ENCODE measurements around the gene SUGCT.
"Not testable (repeated sequence)": the region's sequence is repeated elsewhere in the genome, so short reads cannot be mapped to it uniquely, and the experiment has no call there.

SUGCT gene

DNA sequence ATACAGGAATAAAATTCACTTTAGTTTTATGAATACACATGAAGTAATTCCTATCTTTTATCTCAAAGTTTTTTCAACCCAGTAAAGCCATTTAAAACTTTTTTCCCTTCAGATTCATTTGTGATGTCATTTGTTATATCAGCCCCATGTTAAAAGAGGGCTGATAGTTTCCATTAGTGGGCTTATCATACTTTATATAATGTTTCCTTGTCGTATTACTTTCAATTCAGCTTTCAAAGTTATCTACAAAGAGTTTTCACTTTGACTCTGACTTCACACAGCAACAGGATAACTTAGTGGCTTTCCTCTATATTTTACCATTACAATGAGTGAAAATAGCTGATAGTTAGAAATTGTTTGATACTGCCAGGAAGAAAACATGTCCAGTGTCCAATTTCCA lies 484.8 kb downstream of the SUGCT start:
- H3K9me3 ChIP-seq (ENCODE audit: control insufficient read depth, insufficient read depth, low read length), result no peaks in the 10 kb centered on the region
- H3K9ac ChIP-seq (ENCODE audit: low read depth, low read length), result no peak overlapping the region
- H3K4me3 ChIP-seq (ENCODE audit: low read depth, low read length), result no peak overlapping the region
- no peaks in the 10 kb centered on the region for H3K27me3 ChIP-seq (ENCODE audit: control insufficient read depth, insufficient read depth, low read length)
- H3K4me1 ChIP-seq (ENCODE audit: control insufficient read depth, insufficient read depth, low read length), result no peaks in the 10 kb centered on the region
- no peaks in the 10 kb centered on the region for H3K36me3 ChIP-seq (ENCODE audit: control insufficient read depth, insufficient read depth, low read length)
- no peak overlapping the region for H3K27ac ChIP-seq (ENCODE audit: low read depth, low read length)

DNA sequence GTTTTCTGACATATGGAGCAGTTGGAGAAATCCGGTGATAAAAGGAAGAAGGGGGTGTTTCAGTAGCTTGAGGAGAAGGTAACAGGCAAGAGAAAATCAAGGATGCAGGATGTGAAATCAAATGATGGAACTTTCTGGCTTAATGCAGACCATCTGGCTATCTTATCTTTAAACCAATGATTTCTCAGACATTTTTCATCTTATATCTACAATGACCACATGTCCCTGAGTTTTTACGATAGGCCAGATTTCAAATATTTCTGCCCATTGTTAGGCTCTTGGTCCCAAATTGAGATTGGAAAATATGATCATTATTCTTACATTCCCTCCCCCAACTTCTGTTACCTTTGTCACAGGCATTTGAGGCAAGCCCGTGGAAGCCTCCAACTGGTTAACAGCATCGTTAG lies 486.8 kb downstream of the SUGCT start:
- Histone ChIP-seq H3K27ac (ENCODE audit: low read depth, low read length) (no peak overlapping the region), H3K36me3 (ENCODE audit: control insufficient read depth, insufficient read depth, low read length) (no peaks in the 10 kb centered on the region), H3K9me3 (ENCODE audit: control insufficient read depth, insufficient read depth, low read length) (no peaks in the 10 kb centered on the region), H3K4me3 (ENCODE audit: low read depth, low read length) (no peak overlapping the region), H3K27me3 (ENCODE audit: control insufficient read depth, insufficient read depth, low read length) (no peaks in the 10 kb centered on the region), H3K4me1 (ENCODE audit: control insufficient read depth, insufficient read depth, low read length) (no peaks in the 10 kb centered on the region; the same call in 1 of the 2 replicates), H3K9ac (ENCODE audit: low read depth, low read length) (no peak overlapping the region)

DNA sequence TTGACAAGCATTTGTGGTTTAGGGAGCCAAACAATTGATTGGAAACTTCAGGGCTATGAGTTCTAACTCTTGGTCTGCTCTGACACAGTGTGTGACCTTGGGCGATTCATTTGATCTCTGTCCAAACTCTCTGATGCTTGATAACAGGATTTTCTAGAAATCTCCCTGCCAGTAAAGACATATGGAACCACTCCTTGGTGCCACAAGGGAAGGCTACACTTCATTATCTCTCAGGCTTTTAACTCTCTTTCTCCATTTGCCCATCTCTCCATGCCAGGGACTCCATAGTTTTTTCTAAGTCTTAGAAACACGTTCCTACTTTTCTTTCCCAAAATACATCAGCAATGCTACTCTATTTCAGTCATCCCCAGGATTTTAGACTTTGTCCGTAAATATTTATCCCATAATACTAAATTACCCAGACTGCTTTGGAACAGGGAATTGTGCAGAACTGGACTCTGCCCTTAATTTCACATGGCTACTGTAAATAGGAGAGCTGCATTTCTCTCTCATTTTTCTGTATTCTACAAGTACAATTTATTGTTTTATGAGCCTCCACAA lies 488.2 kb downstream of the SUGCT start:
- Histone ChIP-seq H3K27me3 (ENCODE audit: control insufficient read depth, insufficient read depth, low read length) (no peaks in the 10 kb centered on the region), H3K4me1 (ENCODE audit: control insufficient read depth, insufficient read depth, low read length) (no peaks in the 10 kb centered on the region; the same call in 1 of the 2 replicates), H3K36me3 (ENCODE audit: control insufficient read depth, insufficient read depth, low read length) (no peaks in the 10 kb centered on the region), H3K9ac (ENCODE audit: low read depth, low read length) (no peak overlapping the region), H3K27ac (ENCODE audit: low read depth, low read length) (no peak overlapping the region), H3K9me3 (ENCODE audit: control insufficient read depth, insufficient read depth, low read length) (no peaks in the 10 kb centered on the region), H3K4me3 (ENCODE audit: low read depth, low read length) (no peak overlapping the region)

DNA sequence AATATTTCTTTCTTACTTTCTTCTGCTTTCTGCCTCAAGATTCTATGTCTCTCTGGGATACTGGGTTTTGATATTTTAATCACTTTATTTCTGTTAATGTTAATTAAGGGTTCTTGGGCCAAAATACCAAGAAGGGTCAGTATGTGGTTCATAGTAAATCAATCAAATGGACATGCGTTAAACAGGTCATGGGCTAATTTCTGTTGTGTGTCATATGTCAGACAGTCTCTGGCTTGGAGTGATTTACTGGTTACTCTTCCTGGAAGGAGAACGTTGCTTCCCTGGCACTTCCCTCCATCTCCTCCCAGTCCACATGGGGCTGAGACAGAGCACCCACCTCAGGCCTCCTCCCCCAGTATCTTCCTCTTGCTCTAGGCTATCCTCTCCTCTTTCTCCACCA lies 489.1 kb downstream of the SUGCT start:
- no peak overlapping the region for H3K27ac ChIP-seq (ENCODE audit: low read depth, low read length)
- no peaks in the 10 kb centered on the region; the same call in 1 of the 2 replicates for H3K4me1 ChIP-seq (ENCODE audit: control insufficient read depth, insufficient read depth, low read length)
- no peak overlapping the region for H3K9ac ChIP-seq (ENCODE audit: low read depth, low read length)
- H3K27me3 ChIP-seq (ENCODE audit: control insufficient read depth, insufficient read depth, low read length), result no peaks in the 10 kb centered on the region
- no peaks in the 10 kb centered on the region for H3K9me3 ChIP-seq (ENCODE audit: control insufficient read depth, insufficient read depth, low read length)
- H3K36me3 ChIP-seq (ENCODE audit: control insufficient read depth, insufficient read depth, low read length), result no peaks in the 10 kb centered on the region
- no peak overlapping the region for H3K4me3 ChIP-seq (ENCODE audit: low read depth, low read length)

DNA sequence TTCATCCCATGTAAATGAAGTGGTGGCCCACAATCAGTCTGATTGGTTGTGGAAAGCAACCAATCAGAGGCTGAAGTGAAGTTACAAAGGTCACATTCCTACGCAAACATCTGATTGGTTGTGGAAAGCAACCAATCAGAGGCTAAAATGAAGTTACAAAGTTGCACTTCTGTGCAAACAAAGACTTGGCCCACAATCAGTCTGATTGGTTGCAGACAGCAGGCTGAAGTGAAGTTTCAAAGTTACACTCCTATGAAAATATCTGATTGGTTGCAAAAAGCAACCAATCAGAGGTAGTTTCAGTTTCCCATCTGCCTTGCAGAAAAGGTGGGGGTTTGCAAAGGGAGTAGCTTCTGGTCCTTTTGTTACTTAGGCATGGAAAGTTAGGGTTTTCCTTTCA lies 492.6 kb downstream of the SUGCT start:
- H3K36me3 ChIP-seq (ENCODE audit: control insufficient read depth, insufficient read depth, low read length); H3K9ac ChIP-seq (ENCODE audit: low read depth, low read length); H3K4me1 ChIP-seq (ENCODE audit: control insufficient read depth, insufficient read depth, low read length); H3K27ac ChIP-seq (ENCODE audit: low read depth, low read length); H3K27me3 ChIP-seq (ENCODE audit: control insufficient read depth, insufficient read depth, low read length); H3K9me3 ChIP-seq (ENCODE audit: control insufficient read depth, insufficient read depth, low read length); H3K4me3 ChIP-seq (ENCODE audit: low read depth, low read length): not testable (repeated sequence)

DNA sequence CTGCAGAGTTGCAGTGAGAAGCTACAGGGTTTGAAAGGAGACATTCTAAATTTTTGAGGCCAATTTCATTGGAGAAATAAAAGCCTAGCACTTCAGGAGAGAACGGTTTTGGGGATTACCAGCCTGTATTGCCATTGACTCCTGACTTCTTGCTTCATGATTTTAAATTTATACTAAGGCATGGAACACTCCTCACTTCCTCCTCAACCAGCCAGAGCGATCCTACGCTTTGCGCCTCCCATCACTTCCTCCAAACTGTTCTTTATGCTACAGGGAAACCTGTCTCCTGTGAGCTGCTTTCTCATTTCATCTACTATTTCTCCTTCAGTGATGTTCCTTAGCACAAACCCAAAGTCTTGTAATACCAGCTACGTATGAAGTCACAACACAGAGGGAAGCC lies 495.1 kb downstream of the SUGCT start:
- Histone ChIP-seq H3K27me3 (ENCODE audit: control insufficient read depth, insufficient read depth, low read length) (no peaks in the 10 kb centered on the region), H3K9me3 (ENCODE audit: control insufficient read depth, insufficient read depth, low read length) (no peaks in the 10 kb centered on the region), H3K27ac (ENCODE audit: low read depth, low read length) (no peak overlapping the region), H3K4me3 (ENCODE audit: low read depth, low read length) (no peak overlapping the region), H3K36me3 (ENCODE audit: control insufficient read depth, insufficient read depth, low read length) (no peaks in the 10 kb centered on the region), H3K4me1 (ENCODE audit: control insufficient read depth, insufficient read depth, low read length) (no peaks in the 10 kb centered on the region; the same call in 1 of the 2 replicates), H3K9ac (ENCODE audit: low read depth, low read length) (no peak overlapping the region)

DNA sequence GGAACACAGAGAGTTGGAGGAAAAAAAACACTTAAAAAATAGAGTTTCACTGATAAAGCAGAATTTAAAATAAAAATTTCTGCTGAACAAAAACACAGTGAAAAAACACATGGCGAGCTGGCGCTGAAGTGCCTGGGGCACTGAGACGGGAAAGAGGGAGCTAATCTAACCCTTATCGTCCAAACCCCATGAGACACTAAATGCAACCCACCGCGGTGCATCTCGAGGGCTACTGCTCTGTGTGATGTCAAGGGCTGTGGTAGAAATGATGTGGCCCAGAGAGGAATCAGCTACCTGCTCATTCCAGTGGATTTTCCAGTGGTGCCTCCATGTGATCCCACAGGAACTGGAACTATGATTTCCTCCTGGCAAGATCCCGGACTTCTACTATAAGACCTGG lies 499.3 kb downstream of the SUGCT start:
- H3K36me3 ChIP-seq (ENCODE audit: control insufficient read depth, insufficient read depth, low read length), result no peaks in the 10 kb centered on the region
- H3K4me3 ChIP-seq (ENCODE audit: low read depth, low read length), result no peak overlapping the region

DNA sequence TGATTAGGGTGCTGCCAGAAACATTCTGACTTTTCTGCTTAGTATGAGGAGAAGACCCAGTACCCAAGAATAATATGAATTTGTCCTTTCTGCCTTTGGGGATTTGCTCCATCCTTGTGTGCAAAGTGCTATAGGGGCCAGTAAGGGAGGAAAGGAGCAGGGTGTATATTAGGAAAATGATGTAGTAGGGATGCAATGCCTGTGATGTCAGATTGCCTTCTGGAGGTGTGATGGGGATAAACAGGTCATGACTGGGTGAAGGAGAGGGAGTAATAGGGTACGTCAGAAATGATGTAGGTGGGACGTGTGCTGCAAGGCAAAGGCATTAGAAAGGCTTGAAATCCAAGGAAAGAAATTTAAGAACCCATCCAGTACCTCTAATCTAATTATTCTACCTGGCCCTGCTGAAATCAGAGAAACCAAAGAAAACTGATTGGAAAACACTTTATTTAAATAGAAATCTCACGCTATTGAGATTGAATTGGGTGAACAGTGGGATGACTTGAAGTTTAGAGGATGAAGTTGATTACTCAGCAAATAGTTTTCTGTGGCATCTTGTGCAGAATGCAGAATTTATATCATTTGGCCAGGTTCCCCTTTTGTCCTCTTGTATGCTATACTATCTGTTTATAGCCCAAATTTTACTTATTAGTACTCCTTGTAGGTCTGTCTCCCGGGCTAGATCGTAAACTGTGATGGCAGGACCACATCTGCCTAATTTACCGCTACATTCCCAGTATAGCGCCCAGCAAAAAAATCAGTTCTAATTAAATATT lies 503.9 kb downstream of the SUGCT start:
- no peaks in the 10 kb centered on the region for H3K9me3 ChIP-seq (ENCODE audit: control insufficient read depth, insufficient read depth, low read length)
- no peaks in the 10 kb centered on the region for H3K36me3 ChIP-seq (ENCODE audit: control insufficient read depth, insufficient read depth, low read length)
- no peaks in the 10 kb centered on the region for H3K27me3 ChIP-seq (ENCODE audit: control insufficient read depth, insufficient read depth, low read length)
- no peak overlapping the region for H3K27ac ChIP-seq (ENCODE audit: low read depth, low read length)
- no peaks in the 10 kb centered on the region for H3K4me1 ChIP-seq (ENCODE audit: control insufficient read depth, insufficient read depth, low read length)
- no peak overlapping the region for H3K4me3 ChIP-seq (ENCODE audit: low read depth, low read length)
- H3K9ac ChIP-seq (ENCODE audit: low read depth, low read length), result no peak overlapping the region

More for the DNA sequence above, 499.3 kb downstream of the SUGCT start:
- Histone ChIP-seq H3K27ac (ENCODE audit: low read depth, low read length) (no peak overlapping the region), H3K9ac (ENCODE audit: low read depth, low read length) (no peak overlapping the region), H3K4me1 (ENCODE audit: control insufficient read depth, insufficient read depth, low read length) (no peaks in the 10 kb centered on the region), H3K27me3 (ENCODE audit: control insufficient read depth, insufficient read depth, low read length) (no peaks in the 10 kb centered on the region), H3K9me3 (ENCODE audit: control insufficient read depth, insufficient read depth, low read length) (no peaks in the 10 kb centered on the region)

DNA sequence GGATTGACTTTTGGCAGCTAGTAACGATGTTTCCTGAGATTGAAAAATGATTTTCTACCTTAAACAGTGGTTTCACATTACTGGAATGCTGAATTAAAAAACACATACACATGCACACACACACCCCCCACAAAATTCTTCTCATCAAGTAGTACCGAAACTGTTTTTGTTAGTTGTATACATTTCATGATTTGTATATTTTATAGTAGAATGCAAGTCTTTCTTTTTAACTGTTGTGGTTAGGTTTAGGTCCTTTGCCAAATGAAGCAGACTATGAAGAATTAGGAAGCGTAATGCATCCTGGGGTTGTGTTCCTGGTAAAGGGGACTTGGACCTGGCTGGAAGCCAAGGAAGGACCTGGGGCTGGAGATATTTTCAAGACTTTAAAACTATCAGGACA lies 505.8 kb downstream of the SUGCT start:
- Histone ChIP-seq H3K27me3 (ENCODE audit: control insufficient read depth, insufficient read depth, low read length) (no peaks in the 10 kb centered on the region), H3K27ac (ENCODE audit: low read depth, low read length) (no peak overlapping the region), H3K36me3 (ENCODE audit: control insufficient read depth, insufficient read depth, low read length) (no peaks in the 10 kb centered on the region), H3K9ac (ENCODE audit: low read depth, low read length) (no peak overlapping the region), H3K9me3 (ENCODE audit: control insufficient read depth, insufficient read depth, low read length) (no peaks in the 10 kb centered on the region), H3K4me3 (ENCODE audit: low read depth, low read length) (no peak overlapping the region), H3K4me1 (ENCODE audit: control insufficient read depth, insufficient read depth, low read length) (no peaks in the 10 kb centered on the region)

DNA sequence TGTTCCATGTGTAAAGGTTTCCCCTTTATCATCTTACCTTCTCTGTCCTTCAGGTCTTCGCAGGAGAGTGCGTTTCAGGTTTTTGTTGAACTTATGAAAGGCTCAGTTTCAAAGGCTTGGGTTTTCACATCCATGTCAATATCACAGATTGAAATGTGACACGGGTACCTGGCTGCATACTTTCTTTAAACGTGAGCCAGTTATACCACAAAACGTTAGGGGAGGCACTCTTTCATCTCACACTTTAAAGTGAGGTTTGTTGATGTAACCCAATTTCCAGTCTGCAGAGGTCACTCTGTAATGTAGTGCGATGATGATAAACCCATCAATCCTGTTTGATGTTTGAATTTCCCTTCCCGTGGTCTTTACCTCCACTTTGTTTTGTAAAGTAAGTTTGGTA lies 506.9 kb downstream of the SUGCT start:
- Histone ChIP-seq H3K36me3 (ENCODE audit: control insufficient read depth, insufficient read depth, low read length) (no peaks in the 10 kb centered on the region), H3K27me3 (ENCODE audit: control insufficient read depth, insufficient read depth, low read length) (no peaks in the 10 kb centered on the region), H3K27ac (ENCODE audit: low read depth, low read length) (no peak overlapping the region), H3K4me1 (ENCODE audit: control insufficient read depth, insufficient read depth, low read length) (no peaks in the 10 kb centered on the region), H3K4me3 (ENCODE audit: low read depth, low read length) (no peak overlapping the region), H3K9me3 (ENCODE audit: control insufficient read depth, insufficient read depth, low read length) (no peaks in the 10 kb centered on the region), H3K9ac (ENCODE audit: low read depth, low read length) (no peak overlapping the region)

DNA sequence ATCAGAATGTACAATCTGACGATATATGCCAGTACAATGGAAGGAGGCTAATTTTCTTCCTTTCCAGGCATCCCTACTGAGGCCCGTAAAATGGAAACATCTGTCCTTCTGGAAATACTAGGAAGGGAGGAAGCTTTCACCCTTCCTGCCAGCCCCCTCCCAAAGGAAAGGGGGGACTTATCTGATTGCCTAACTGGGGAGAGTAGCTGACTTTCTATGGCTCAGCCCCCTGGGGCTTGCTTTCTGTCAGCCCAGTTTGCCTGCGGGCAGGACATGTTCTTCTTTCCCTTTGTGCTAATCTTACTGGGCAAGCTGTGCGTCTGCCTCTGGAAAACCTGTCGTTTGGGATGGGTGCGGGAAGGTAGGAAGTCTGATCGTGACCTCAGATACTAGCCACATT lies 508.9 kb downstream of the SUGCT start:
- H3K27ac ChIP-seq (ENCODE audit: low read depth, low read length), result no peak overlapping the region
- no peaks in the 10 kb centered on the region for H3K27me3 ChIP-seq (ENCODE audit: control insufficient read depth, insufficient read depth, low read length)
- no peaks in the 10 kb centered on the region for H3K9me3 ChIP-seq (ENCODE audit: control insufficient read depth, insufficient read depth, low read length)
- H3K4me3 ChIP-seq (ENCODE audit: low read depth, low read length), result no peak overlapping the region
- no peaks in the 10 kb centered on the region for H3K36me3 ChIP-seq (ENCODE audit: control insufficient read depth, insufficient read depth, low read length)
- H3K9ac ChIP-seq (ENCODE audit: low read depth, low read length), result no peak overlapping the region
- H3K4me1 ChIP-seq (ENCODE audit: control insufficient read depth, insufficient read depth, low read length), result no peaks in the 10 kb centered on the region
